Fibroblast of upper back skin (primary cell): ENCODE measurements around the gene SF3B3.
A peak's percentile ranks its signal among the peaks of the same experiment; 100 is the strongest.
"Not testable (repeated sequence)": the region's sequence is repeated elsewhere in the genome, so short reads cannot be mapped to it uniquely, and the experiment has no call there.

Experiments used
- DNase-seq: peaks from one replicate; pipeline ENCODE4 v3.0.0-alpha.2; 2013

The SF3B3 gene

DNA sequence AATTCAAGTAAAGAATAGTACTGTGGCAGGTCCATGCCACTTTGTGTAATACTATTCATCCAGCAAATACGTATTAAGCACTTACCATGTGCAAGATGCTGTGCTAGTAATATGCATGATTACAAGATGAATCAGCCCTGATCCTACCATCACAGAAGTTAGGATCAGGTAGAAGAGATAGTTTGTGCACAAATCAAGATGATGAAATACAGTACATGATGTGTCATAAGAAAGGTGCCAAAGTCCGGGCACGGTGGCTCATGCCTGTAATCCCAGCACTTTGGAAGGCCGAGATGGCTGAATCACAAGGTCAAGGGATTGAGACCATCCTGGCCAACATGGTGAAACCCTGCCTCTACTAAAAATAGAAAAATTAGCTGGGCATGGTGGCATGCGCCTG is 11.2 kb upstream of the SF3B3 start:
- no peak for DNase-seq

DNA sequence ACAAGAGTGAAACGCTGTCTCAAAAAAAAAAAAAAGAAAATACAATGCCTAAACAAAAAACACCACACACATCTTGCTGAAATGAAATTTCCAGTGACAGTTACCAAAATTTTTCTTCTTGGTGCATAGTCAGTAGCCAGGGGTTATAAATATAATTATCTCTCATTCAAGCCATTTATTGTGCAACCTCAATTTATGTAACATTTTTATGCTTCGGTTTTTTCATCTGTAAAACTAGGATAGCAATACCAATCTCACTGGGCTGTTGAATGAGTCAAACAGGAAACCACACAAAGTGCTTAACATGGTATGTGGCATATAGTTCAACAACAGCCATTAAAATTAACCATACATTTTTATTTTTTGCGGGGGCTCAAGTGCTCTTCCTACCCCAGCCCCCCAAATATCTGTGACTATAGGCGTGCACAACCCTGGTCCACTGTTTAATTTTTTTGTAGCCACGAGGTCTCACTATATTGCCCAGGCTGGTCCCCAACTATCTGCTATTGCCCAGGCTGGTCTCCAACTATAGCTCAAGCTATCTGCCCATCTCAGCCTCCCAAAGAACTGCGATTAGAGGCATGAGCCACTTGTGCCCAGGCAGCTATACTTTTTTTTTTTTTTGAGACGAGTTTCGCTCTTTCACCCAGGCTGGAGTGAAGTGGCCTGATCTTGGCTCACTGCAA is 2.9 kb upstream of the SF3B3 start:
- peak; percentile 68 for DNase-seq

DNA sequence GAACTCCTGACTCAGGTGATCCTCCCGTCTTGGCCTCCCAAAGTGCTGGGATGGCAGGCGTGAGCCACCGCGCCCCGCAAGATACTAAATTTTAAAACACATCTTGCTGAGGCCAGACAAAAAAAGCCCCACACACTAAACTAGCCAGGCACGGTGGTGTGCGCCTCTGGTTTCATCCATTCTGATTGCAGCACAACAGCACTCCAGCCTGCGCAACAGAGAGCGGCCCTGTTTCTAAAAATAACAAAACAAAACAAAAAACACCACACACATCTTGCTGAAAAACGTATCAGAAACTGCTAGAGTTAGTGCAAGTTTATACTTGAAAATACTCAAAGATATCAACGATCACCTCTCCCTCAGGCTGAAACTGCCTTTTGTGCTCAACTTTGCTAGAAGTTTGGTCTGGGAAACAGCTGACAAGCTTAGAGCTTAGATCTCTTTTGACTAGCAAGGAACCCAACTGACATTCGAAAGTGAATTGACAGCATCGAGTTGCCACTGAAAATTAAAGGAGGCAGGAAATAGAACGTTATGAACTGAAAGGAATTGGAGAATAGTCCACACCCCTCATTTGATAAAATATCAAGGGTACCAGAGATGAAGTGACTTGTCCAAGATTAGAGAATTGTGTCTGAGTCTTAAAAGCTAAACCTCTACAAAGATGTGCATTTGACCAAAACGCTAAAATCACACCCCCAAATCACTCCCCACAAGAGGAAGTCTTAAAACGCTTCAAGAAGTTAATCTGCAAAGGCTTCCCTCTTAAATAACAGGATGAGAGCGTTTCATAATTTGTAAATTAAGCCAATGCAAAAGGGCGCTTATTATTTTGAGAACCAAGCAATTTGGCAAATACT is 1.2 kb upstream of the SF3B3 start:
- DNase-seq, result no peak

DNA sequence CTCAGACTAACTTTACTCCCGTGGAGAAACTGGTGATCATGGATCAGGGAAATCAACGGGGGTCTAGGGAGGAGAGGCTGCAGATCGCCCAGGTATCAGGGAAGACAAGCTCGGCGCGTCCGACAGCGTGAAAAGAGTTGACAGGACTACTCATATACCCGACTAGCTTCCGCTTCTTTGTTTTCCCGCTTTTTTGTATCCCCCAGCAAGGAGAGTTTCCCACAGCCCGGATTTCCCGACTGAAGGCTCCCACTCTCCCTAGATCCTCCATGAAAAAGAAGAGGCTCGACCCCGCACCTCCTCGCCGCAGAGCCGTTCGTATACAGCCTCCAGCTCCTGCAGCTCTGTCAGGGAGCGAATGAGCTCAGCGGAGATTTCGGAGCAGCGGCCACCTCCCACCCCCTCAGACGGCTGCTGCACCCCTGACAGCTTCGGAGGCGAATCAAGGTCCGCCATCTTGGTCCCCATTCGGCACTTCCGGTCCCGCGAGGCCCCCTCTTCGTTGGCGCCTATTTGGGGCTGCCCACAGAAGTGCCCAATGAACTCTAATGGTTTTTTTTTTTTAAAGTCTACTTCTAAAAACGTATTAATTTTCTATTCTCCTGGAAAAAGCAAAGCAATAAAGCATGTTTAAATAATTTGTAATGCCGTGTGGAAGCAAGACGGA is 407 bp upstream of the SF3B3 start, which contains the start of gene COG4:
COG4 (minus strand) TSS at position 479 of the 667 bp plus-strand sequence; CDS start at position 468, 11 bp downstream.
- peak; percentile 82 for DNase-seq

DNA sequence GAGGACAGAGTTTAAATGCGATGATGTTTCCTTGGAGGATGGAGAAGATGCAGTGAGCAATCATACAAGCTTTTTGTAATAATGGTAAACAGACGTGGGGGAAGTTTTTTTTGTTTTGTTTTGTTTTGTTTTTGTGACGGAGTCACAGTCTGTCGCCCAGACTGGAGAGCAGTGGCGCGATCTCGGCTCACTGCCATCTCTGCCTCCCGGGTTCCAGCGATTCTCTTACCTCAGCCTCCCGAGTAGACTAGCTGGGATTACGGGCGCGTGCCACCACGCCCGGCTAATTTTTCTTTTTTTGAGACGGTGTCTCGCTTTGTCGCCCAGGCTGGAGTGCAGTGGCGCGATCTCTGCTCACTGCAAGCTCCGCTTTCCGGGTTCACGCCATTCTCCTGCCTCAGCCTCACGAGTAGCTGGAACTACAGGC is 796 bp downstream of the SF3B3 start:
- peak; percentile 5 for DNase-seq

DNA sequence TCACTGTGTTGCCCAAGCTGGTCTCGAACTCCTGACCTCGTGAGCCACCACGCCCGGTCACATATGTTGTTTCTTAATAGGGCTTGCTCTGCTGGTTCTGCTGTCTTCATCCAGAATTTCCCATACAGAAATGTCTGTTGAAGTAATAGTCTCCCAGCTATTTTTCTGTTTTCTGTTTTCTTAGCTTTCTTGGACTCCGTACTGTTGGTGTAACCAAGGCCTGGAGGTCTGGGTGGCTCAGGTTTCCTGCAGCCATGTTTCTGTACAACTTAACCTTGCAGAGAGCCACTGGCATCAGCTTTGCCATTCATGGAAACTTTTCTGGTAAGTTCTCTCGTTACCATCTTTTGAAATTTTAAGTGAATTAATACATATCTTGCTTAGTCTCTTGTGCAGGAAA is 2.8 kb downstream of the SF3B3 start:
- DNase-seq, result no peak

DNA sequence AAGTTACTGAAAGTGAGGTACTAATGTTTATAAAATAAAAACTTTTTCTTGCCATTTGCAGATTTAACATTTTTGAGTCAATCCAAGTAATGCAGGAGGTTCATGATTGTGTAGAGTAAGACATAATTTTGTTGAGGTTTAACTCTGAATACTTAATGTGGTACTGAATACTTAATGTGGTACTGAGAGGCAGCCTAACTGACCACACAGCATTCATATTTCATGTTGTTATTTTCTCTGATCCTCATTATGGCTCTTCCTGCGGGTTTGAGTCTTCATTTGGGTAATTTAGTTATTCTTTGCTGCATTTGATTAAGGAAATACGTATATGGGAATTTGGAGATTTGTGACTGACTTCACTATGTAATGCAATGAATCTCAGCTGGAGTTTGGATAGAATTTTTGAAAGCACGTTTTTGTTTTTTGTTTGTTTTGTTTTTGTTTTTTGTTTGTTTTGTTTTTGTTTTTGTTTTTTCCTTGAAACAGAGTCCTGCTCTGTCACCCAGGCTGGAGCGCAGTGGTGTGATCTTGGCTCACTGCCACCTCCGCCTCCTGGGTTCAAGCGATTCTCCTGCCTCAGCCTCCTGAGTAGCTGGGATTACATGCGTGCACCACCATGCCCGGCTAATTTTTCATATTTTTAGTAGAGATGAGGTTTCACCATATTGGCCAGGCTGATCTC is 3.8 kb downstream of the SF3B3 start:
- no peak for DNase-seq

DNA sequence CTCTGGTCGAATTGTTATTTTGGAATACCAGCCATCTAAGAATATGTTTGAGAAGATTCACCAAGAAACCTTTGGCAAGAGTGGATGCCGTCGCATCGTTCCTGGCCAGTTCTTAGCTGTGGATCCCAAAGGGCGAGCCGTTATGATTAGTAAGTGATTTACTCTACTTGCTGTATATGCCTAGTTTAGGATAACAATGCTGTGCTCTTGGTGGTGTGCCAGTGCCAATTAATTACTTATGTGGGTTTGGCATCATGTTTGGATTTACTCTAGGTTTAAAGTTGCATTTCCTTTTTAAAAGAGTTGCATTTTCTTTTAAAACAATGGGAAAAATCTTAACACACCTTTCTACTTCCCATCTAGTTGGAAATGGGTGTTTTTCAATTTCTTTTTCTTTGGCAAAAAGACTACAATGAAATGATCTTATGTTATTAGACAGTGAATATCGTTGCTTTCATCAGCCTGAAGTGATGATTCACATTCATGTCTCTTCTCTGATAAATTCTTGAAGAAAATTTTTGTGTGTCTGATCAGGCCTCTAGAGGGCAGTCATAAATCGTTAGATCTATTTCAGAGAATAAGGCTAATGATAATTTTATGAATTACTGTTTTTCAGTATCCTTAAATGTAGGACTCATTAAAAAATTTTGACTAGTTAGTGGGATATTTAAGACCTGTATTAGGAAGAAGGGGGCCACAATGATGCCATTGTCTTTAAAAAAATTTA is 5.6 kb downstream of the SF3B3 start:
- DNase-seq, result peak; percentile 73

DNA sequence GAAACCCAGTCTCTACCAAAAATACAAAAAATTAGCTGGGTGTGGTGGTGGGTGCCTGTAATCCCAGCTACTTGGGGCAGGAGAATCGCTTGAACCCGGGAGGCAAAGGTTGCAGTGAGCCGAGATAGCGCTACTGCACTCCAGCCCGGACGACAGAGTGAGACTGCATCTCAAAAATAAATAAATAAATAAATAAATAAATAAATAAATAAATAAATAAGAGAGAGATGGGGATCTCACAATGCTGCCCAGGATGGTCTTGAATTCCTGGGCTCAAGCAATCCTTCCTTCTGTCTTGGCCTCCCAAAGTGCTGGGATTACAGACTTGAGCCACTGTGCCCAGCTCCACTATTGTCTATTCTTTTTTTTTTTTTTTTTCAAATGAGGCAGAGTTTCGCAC is 6.3 kb downstream of the SF3B3 start:
- DNase-seq, result not testable (repeated sequence)

DNA sequence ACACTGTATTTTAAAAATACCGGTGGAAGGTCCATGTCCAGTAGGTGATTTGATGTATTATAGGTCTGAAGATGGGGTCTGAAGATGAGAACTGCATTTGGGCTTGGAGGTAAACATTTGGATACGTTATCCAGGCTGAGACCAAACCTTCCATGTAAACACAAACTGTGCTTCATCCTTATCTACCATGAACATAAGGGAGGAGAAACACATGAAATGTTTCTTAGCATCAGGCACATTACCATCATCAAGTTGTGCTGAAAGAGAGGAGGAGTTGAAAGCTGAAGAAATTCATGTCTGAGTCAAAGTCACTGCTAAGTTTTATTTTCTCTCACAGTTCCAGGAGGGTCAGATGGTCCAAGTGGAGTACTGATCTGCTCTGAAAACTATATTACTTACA is 11.4 kb downstream of the SF3B3 start:
- no peak for DNase-seq

DNA sequence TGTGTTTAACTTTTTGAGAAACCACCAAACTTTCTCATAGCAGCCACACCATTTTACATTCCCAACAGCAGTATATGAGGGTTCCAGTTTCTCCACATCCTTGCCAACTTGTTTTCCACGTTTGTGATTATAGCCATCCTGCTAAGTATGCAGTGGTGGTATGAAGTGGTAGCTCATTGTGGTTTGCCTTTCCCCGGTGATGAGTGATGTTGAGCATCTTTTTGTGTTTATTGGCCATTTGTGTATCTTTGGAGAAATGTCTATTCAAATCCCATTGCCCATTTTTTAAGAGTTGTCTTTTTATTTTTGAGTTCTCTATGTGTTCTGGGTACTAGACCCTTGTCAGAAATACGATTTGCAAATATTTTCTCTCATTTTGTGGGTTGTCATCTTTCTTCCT is 17.4 kb downstream of the SF3B3 start:
- no peak for DNase-seq

DNA sequence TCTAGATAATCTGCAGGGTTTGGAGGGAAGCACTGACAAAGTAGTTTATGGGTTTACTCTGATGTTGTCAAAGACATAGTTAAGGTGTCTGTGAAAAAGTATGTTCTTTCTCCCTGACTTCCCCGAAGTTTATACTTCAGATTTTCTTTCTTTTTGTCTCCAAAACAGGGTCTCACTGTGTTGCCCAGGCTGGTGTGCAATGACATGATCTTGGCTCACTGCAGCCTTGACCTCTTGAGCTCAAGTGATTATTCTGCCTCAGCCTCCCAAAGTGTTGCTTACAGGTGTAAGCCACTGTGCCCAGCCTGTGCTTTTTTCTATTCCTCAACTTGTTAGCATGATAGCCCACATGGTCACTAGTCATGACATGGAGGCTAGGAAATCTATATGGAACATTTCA is 20.9 kb downstream of the SF3B3 start:
- no peak for DNase-seq

DNA sequence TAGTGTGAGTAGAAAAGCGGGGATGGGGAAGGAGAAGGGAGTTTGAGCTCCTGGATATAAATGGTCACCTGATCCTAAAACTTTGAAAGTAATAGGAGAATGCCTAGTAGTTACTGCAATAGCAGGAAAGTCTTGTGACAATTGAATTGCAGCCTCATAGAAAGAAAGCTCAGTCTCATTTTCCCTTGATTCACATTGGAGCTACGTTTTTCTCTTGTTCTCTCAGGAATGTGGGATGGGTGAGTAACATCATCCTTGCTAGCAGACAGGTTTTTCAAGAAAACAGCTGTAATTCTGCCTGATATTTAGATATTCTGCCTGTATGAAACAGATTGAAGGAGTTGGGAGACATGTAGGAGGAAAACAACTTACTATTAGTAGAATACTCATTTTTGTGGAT is 25.3 kb downstream of the SF3B3 start:
- DNase-seq, result no peak

DNA sequence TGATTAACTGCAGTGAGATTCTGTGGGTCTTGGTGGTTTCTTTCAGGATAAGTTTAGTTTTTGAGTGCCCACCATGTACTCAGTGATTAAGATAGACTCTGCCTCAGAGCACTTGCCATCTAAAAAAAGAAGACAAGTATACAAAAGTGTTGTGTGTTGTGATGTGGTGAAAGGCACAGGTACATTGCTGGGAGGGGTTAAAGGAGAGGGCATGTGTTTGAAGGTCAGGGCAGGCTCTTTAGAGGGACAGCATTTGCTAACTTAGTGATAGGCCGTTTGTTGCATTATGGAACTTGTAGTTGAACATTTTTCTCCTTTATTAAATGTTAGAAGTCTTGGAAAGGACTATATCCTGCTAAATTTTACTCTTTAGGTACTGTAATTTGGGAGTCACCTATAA is 26.5 kb downstream of the SF3B3 start:
- DNase-seq, result no peak

DNA sequence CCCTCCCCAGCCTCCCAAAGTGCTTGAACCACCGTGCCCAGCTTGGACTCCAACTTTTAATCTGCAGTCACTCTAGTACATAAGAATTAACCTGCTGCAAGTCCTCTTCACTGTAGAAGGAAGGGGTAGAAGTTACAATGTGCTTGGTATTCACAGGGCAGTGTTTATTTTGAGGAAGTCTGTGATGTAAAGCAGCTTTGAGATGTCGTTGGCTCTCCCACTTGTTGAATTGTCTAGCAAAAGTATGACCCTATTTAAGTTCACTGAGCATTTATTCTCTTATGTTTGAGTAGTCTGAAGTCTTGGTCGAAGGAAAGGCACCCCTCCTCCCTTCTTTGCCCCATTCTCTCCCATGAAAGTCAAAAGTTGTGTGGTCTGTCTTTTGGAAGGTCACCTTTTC is 28.2 kb downstream of the SF3B3 start:
- DNase-seq, result no peak

DNA sequence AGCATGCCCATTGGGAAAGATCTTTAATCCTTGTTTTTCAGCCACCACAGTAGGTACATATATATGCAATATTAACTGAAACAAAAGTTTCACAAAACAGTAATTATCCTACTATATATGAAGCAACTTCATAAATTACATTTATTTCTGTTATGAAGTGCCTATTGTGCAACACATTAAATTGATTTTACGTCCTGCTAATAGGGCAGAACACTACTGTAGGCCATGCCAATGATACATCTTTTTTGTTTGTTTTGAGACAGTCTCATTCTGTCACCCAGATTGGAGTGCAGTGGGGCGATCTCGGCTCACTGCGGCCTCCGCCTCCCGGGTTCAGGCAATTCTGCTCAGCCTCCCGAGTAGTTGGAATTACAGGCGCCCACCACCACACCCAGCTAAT is 29.1 kb downstream of the SF3B3 start:
- no peak for DNase-seq

DNA sequence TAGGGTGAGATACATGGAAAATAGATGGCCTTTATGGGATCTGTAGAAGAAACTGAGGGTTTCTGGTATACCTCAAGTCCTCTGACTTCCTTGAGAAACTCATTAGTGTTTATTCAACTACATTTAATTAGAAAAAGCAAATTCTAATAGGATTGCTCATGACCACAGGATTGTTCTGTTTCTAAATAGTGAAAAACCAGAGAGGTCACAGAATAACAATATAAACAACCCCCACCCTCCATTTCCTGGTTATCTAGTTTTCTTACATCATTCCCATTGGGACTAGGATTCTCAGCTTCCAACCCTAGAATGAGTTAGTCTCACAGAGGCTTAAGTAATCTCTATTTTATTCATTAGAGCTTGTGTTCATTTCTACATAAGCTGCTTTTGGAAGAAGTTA is 30.0 kb downstream of the SF3B3 start:
- DNase-seq, result peak; percentile 72

DNA sequence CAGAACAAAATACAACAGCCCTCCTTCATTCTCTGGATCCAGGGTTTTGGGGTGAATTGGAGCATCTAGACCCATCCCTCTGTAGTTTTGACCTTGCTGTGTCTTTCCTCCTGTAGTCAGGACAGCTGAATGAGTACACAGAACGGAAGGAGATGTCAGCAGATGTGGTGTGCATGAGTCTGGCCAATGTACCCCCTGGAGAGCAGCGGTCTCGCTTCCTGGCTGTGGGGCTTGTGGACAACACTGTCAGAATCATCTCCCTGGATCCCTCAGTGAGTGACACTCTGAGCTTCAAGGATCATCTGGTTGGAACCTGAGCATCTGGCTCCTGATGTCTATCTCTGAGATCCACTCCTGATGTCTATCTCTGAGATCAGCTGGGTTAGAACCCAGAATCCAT is 32.4 kb downstream of the SF3B3 start:
- no peak for DNase-seq

DNA sequence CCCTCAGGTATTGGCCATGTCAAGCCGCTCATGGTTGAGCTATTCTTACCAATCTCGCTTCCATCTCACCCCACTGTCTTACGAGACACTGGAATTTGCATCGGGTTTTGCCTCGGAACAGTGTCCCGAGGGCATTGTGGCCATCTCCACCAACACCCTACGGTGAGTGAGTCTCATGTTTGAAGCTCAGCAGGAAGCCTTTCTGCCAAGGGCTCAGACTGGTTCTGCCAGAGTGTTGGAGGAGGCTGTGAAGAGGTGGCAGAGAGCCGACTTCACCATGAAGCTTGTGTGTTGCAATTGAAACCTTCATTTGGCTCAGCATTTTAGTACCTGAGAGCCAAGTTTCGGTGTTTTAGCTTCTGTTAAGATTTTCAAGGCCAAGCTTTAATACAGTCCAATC is 38.0 kb downstream of the SF3B3 start:
- no peak for DNase-seq

DNA sequence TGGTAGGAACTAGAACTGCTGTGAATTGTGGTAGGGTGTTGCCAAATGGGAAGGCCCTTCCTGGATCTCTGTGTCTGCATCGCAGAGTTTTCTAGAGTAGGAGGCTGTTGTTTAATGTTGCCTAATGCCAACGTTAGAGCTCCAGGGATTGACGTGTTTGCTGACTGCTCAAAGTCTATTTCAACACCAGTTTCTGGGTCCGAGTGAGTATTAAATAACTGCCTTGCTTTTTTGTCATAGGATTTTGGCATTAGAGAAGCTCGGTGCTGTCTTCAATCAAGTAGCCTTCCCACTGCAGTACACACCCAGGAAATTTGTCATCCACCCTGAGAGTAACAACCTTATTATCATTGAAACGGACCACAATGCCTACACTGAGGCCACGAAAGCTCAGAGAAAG is 40.0 kb downstream of the SF3B3 start:
- DNase-seq, result no peak

DNA sequence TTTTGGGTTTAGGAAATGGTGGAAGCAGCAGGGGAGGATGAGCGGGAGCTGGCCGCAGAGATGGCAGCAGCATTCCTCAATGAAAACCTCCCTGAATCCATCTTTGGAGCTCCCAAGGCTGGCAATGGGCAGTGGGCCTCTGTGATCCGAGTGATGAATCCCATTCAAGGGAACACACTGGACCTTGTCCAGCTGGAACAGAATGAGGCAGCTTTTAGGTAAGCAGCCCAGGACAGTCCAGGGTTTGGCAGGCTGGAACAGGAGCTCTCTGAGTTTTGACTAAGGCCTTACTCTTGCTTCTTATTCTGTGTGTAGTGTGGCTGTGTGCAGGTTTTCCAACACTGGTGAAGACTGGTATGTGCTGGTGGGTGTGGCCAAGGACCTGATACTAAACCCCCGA is 41.4 kb downstream of the SF3B3 start:
- DNase-seq, result no peak

DNA sequence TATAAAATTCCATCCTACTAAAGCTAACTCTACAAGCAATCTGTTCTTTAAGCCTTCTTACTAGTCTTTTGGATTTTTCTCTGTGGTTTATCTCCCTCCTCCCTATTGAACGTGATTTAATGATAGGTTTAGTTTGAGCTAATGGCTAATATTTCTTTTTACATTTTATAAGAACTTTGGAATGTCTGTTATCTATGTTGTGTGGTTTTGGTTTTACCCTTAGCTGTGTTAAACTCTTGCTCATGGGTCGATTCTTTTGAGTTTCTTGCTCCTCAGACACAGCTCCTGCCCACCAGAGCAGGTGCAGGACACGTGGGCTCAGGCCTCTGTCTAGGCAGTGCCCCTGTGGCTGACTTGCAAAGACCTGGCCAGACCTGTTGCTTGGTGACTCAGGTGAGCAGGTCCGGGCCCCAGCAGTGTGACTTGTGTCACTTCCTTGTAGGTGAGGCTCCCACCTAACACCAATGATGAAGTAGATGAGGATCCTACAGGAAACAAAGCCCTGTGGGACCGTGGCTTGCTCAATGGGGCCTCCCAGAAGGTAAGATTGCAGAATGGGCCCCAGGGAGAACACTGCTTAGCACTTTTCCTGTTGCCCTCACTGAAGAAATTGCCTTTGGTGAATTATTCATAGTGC is 45.1 kb downstream of the SF3B3 start:
- no peak for DNase-seq
